ENCODE measurements around the gene SETBP1.

Gene SETBP1

DNA sequence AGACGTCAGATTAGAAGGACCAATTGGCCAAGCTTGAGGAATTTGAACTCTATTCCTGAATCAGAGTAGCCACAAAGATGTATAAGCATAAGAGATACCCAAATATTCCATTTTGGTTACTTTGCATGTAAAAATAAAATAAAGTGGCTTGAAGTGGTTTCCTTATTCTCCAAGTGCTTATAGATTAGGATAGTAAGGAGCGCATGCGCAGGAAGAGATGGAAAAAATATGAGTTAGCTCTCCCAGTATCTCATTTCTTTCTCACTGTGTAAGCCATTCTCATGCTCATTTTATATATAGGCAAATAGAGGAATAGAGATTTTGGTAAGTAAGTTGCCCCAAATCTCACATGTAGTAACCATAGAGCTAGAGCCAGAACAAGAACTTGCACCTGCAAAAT is 241.3 kb downstream of the SETBP1 start:
- H3K4me1 ChIP-seq, result peaks cover 8% of the 10 kb centered on the region
- no peaks in the 10 kb centered on the region for H3K27me3 ChIP-seq (ENCODE audit: control insufficient read depth, insufficient read depth, low read length)
- H3K27ac ChIP-seq, result no peak overlapping the region
- H3K4me2 ChIP-seq (ENCODE audit: low read length), result no peak overlapping the region
- H3K36me3 ChIP-seq (ENCODE audit: control insufficient read depth, insufficient read depth, low read length), result no peaks in the 10 kb centered on the region
- H3K79me2 ChIP-seq, result no peaks in the 10 kb centered on the region
- TF ChIP-seq, protein P1, sequence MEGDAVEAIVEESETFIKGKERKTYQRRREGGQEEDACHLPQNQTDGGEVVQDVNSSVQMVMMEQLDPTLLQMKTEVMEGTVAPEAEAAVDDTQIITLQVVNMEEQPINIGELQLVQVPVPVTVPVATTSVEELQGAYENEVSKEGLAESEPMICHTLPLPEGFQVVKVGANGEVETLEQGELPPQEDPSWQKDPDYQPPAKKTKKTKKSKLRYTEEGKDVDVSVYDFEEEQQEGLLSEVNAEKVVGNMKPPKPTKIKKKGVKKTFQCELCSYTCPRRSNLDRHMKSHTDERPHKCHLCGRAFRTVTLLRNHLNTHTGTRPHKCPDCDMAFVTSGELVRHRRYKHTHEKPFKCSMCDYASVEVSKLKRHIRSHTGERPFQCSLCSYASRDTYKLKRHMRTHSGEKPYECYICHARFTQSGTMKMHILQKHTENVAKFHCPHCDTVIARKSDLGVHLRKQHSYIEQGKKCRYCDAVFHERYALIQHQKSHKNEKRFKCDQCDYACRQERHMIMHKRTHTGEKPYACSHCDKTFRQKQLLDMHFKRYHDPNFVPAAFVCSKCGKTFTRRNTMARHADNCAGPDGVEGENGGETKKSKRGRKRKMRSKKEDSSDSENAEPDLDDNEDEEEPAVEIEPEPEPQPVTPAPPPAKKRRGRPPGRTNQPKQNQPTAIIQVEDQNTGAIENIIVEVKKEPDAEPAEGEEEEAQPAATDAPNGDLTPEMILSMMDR (IDR thresholded peaks at IDR 0.05), result no peak
- H3K9ac ChIP-seq, result no peak overlapping the region
- no peak overlapping the region for H3K4me3 ChIP-seq (ENCODE audit: low read depth, low read length)
- no peak overlapping the region for H2AFZ ChIP-seq
- no peaks in the 10 kb centered on the region for H3K9me3 ChIP-seq (ENCODE audit: control insufficient read depth, low read length)

DNA sequence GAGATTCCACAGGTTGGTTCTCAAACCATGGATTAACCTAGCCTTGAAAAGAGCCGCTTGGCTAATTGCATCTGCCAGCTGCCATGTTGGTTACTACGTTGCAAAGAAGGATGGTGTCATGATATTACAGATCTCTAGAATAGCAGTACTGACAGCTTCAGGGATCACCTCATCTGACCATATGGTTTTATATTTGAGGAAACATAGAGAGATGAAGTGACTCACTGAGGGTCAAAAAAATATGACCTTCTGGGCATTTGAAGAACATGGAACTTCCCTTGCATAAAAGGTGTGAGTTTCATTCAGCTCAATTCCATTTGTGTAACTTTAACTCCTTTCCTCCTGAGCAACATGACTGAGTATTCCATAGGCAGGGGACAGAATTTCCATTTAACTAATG is 242.3 kb downstream of the SETBP1 start:
- Histone ChIP-seq H3K27me3 (ENCODE audit: control insufficient read depth, insufficient read depth, low read length) (no peaks in the 10 kb centered on the region), H3K79me2 (peaks cover 5% of the 10 kb centered on the region), H3K27ac (no peak overlapping the region), H3K9ac (no peak overlapping the region), H3K4me1 (peaks cover 2% of the 10 kb centered on the region), H3K4me2 (ENCODE audit: low read length) (no peak overlapping the region), H3K36me3 (ENCODE audit: control insufficient read depth, insufficient read depth, low read length) (no peaks in the 10 kb centered on the region), H3K4me3 (ENCODE audit: low read depth, low read length) (no peak overlapping the region), H2AFZ (no peak overlapping the region), H3K9me3 (ENCODE audit: control insufficient read depth, low read length) (no peaks in the 10 kb centered on the region)
- TF ChIP-seq, protein P1 (IDR thresholded peaks at IDR 0.05), result no peak

DNA sequence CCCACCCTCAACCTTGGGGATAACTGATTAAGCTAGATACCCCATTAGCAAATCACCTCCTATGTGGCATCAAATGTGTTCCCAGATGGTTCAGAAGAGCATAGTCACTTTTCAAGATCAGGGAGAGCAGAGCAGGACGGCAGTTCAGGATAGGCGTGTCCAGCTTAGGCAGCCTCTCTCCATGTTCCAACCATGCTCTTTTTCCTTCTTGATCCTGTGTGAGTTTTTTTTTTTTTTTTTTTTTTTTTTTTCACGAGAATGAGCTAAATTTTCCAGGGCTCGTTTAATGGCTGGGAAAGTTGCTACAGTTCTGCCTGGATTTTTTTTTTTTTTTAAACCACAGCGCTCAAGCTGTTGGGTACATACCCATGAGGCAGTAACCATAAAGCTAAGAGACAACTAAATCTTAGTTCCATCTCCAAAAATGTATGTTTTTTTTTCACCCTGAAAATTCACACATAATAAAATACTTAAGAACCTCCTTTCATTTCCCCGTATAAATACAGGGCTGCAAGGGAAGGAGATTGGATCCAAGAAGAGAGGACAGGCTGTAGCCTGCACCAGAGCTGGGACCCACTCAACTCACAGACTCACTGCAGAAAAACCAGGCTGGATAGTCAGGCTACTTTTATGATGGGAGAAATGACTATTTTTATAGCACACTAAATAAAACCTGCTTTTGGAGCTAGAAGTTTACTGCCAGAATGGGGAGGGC is 244.3 kb downstream of the SETBP1 start:
- Histone ChIP-seq H2AFZ (no peak overlapping the region), H3K79me2 (peaks cover 6% of the 10 kb centered on the region), H3K36me3 (ENCODE audit: control insufficient read depth, insufficient read depth, low read length) (no peaks in the 10 kb centered on the region), H3K9me3 (ENCODE audit: control insufficient read depth, low read length) (no peaks in the 10 kb centered on the region), H3K4me1 (no peaks in the 10 kb centered on the region), H3K4me2 (ENCODE audit: low read length) (no peak overlapping the region), H3K9ac (no peak overlapping the region), H3K27me3 (ENCODE audit: control insufficient read depth, insufficient read depth, low read length) (no peaks in the 10 kb centered on the region), H3K4me3 (ENCODE audit: low read depth, low read length) (no peak overlapping the region), H3K27ac (no peak overlapping the region)
- TF ChIP-seq, protein P1 (IDR thresholded peaks at IDR 0.05), result no peak

DNA sequence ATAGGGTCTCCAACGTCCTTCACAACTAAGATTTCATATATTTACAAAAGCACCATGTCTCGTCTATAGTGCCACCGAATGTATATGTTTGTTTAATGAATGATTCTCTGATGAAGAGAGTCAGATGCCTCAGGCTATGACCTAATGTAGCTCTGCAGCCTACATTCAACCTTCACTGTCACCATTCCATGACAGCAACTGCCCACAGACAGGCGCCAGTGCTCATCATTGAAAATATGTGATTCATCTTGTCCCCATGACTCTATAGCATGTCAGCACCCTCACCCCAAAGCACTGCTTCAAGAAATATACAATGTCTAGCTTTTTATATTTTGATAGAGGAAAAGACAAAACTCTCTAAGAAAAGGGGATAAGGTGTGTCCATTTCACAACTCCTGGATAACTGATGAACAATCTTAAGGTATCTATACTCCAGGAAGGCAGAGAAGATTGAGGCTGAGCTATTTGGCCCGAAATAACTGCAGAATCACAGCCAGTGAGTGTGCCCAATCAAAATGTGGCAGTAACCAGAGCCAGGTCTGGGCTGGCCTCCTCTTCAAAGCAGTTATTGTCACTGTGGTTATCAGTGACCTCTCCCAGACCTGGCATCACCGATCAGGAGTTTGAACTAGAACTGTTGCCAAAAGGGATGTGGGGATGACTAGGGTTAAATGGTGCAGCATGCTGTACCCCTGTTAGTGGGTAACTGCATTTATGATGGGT is 246.6 kb downstream of the SETBP1 start:
- Histone ChIP-seq H3K27me3 (ENCODE audit: control insufficient read depth, insufficient read depth, low read length) (no peaks in the 10 kb centered on the region), H3K4me2 (ENCODE audit: low read length) (no peak overlapping the region), H3K9me3 (ENCODE audit: control insufficient read depth, low read length) (no peaks in the 10 kb centered on the region), H2AFZ (no peak overlapping the region), H3K79me2 (peaks cover 6% of the 10 kb centered on the region), H3K27ac (no peak overlapping the region), H3K36me3 (ENCODE audit: control insufficient read depth, insufficient read depth, low read length) (no peaks in the 10 kb centered on the region), H3K4me3 (ENCODE audit: low read depth, low read length) (no peak overlapping the region), H3K4me1 (no peaks in the 10 kb centered on the region), H3K9ac (no peak overlapping the region)
- TF ChIP-seq, protein P1 (IDR thresholded peaks at IDR 0.05), result no peak

Measured in parathyroid adenoma (tissue), 2 donors.